SW 1271 (cell line): Measurements from ENCODE around the gene PPP2R1A.
"Not testable (repeated sequence)": the region's sequence is repeated elsewhere in the genome, so short reads cannot be mapped to it uniquely, and the experiment has no call there.

Experiments used
- DNase-seq, 2 experiments: peaks; one replicate each; lab custom pipeline; 2025; lab: John Stamatoyannopoulos, UW

PPP2R1A gene

GRCh38 chr19:52200755-52201391 lies 11.0 kb downstream of the PPP2R1A start:
- not testable (repeated sequence) for DNase-seq

- DNase-seq = no peak
Measured at GRCh38 chr19:52206481-52206880, 16.6 kb downstream of the PPP2R1A start.

- no peak for DNase-seq
Measured at GRCh38 chr19:52211203-52211602, 21.4 kb downstream of the PPP2R1A start.

- no peak for DNase-seq
Measured at GRCh38 chr19:52211926-52212571, 22.2 kb downstream of the PPP2R1A start.

GRCh38 chr19:52212572-52213255 lies 22.9 kb downstream of the PPP2R1A start:
- no peak for DNase-seq

GRCh38 chr19:52214241-52214640 lies 24.4 kb downstream of the PPP2R1A start:
- DNase-seq = no peak

GRCh38 chr19:52216401-52216800 lies 26.5 kb downstream of the PPP2R1A start:
- no peak for DNase-seq

- DNase-seq = no peak
Measured at GRCh38 chr19:52217576-52217975, 27.7 kb downstream of the PPP2R1A start.

GRCh38 chr19:52219611-52220010 lies 29.8 kb downstream of the PPP2R1A start:
- no peak for DNase-seq

- no peak for DNase-seq
Measured at GRCh38 chr19:52221031-52221430, 31.2 kb downstream of the PPP2R1A start.

- DNase-seq = no peak
Measured at GRCh38 chr19:52221831-52222375, 32.1 kb downstream of the PPP2R1A start.

- DNase-seq = no peak
Measured at GRCh38 chr19:52224211-52224610, 34.4 kb downstream of the PPP2R1A start.

GRCh38 chr19:52226652-52227051 lies 36.8 kb downstream of the PPP2R1A start:
- DNase-seq = no peak

- no peak for DNase-seq
Measured at GRCh38 chr19:52227196-52227940, 37.5 kb downstream of the PPP2R1A start.

GRCh38 chr19:52227980-52228379 lies 38.1 kb downstream of the PPP2R1A start:
- DNase-seq = no peak

- DNase-seq = no peak
Measured at GRCh38 chr19:52229524-52229923, 39.7 kb downstream of the PPP2R1A start.

GRCh38 chr19:52230685-52231084 lies 40.8 kb downstream of the PPP2R1A start:
- DNase-seq = no peak

GRCh38 chr19:52231154-52231910 lies 41.5 kb downstream of the PPP2R1A start:
- no peak for DNase-seq

- no peak for DNase-seq
Measured at GRCh38 chr19:52234406-52234805, 44.6 kb downstream of the PPP2R1A start.

GRCh38 chr19:52237197-52237596 lies 47.3 kb downstream of the PPP2R1A start:
- no peak for DNase-seq

- DNase-seq = peak in 1 of 2 experiments; percentile 30
Measured at GRCh38 chr19:52237771-52238400, 48.0 kb downstream of the PPP2R1A start.
